IMR-90 (cell line): ENCODE measurements around the gene STX8. TPM values are rescaled to one million over a fixed set of nuclear protein-coding genes. Genes with fewer than 3 reads are reported as not detected.

Experiments used
- ATAC-seq: fragments of 200-7000 bp; cut with Tn5 transposase; 2 replicates; pipeline ENCODE4 v1.9.1; 2020; ENCODE audit warnings: low read depth, mild to moderate bottlenecking, moderate library complexity
- BruUV-seq: library from RNA; stranded (reverse); fragments of 400-500 nt; replicated peaks from 2 replicates; lab custom pipeline; 2021; lab: Mats Ljungman, UMichigan
- CTCF ChIA-PET: fragments of 300-600 bp; formaldehyde crosslinking; extraction: SDS; loops from one replicate; lab custom pipeline; 2021; ENCODE audit warnings: antibody characterized with exemption; lab: Yijun Ruan, JAX
- POLR2A ChIA-PET: fragments of 300-600 bp; sonication (Branson Sonifier 250); formaldehyde crosslinking; loops from one replicate; lab custom pipeline; 2022; ENCODE audit warnings: antibody characterized with exemption; ENCODE audit not compliant: unreplicated experiment; lab: Charles Lee
- DNase-seq: peaks from one replicate; pipeline ENCODE4 v3.0.0; 2013
- H2AFZ ChIP-seq: replicated peaks from 2 replicates; pipeline ENCODE3; 2013; ENCODE audit warnings: low read length, mild to moderate bottlenecking; ENCODE audit not compliant: poor library complexity
- H2AK5ac ChIP-seq: 2 replicates; pipeline ENCODE4 v1.6.1; 2013; ENCODE audit warnings: low read depth, low read length, inconsistent platforms
- H2AK9ac ChIP-seq: replicated peaks from 2 replicates; pipeline ENCODE3; 2013; ENCODE audit warnings: mild to moderate bottlenecking, low read depth, low read length, moderate library complexity; ENCODE audit not compliant: poor library complexity
- H2BK120ac ChIP-seq: 2 replicates; pipeline ENCODE4 v1.6.1; 2013; ENCODE audit warnings: low read depth, low read length, inconsistent platforms
- H2BK15ac ChIP-seq: 3 replicates; pipeline ENCODE4 v1.6.1; 2013; ENCODE audit warnings: low read depth, low read length, inconsistent platforms
- H2BK20ac ChIP-seq: 2 replicates; pipeline ENCODE4 v1.6.1; 2013; ENCODE audit warnings: low read depth, mild to moderate bottlenecking, inconsistent platforms, low read length, moderate library complexity
- H2BK5ac ChIP-seq: 2 replicates; pipeline ENCODE4 v1.6.1; 2013; ENCODE audit warnings: mild to moderate bottlenecking, low read depth, low read length, inconsistent platforms; ENCODE audit not compliant: poor library complexity, severe bottlenecking
- H3K14ac ChIP-seq: replicated peaks from 2 replicates; pipeline ENCODE4 v1.6.1; 2013; ENCODE audit warnings: low read depth, low read length, inconsistent platforms
- H3K18ac ChIP-seq: 2 replicates; pipeline ENCODE4 v1.6.1; 2013; ENCODE audit warnings: low read depth, low read length, control low read depth
- H3K23ac ChIP-seq: 2 replicates; pipeline ENCODE4 v1.6.1; 2013; ENCODE audit warnings: low read depth, low read length, inconsistent platforms
- H3K27ac ChIP-seq: 2 replicates; pipeline ENCODE4 v1.5.1; 2013; ENCODE audit warnings: mild to moderate bottlenecking, control low read depth, low read length; ENCODE audit not compliant: insufficient read depth
- H3K27me3 ChIP-seq: 2 replicates; pipeline ENCODE4 v1.6.1; 2013; ENCODE audit warnings: low read length; ENCODE audit not compliant: control insufficient read depth, insufficient read depth
- H3K36me3 ChIP-seq: 2 replicates; pipeline ENCODE4 v1.6.1; 2013; ENCODE audit warnings: low read length, mixed read lengths; ENCODE audit not compliant: control insufficient read depth, insufficient read depth
- H3K4ac ChIP-seq: 2 replicates; pipeline ENCODE4 v1.6.1; 2013; ENCODE audit warnings: low read depth, low read length, inconsistent platforms
- H3K4me1 ChIP-seq: 2 replicates; pipeline ENCODE4 v1.6.1; 2013; ENCODE audit warnings: low read length, mixed read lengths; ENCODE audit not compliant: control insufficient read depth, insufficient read depth
- H3K4me2 ChIP-seq: 2 replicates; pipeline ENCODE4 v1.6.1; 2013; ENCODE audit warnings: low read depth, mild to moderate bottlenecking, control low read depth, low read length, moderate library complexity
- H3K4me3 ChIP-seq: 2 replicates; pipeline ENCODE4 v1.5.1; 2013; ENCODE audit warnings: low read depth, mild to moderate bottlenecking, control low read depth, low read length, moderate library complexity; ENCODE audit not compliant: insufficient read depth
- H3K56ac ChIP-seq: 2 replicates; pipeline ENCODE4 v1.6.1; 2013; ENCODE audit warnings: low read length, inconsistent platforms; ENCODE audit not compliant: insufficient read depth; ENCODE audit errors: extremely low read depth
- H3K79me1 ChIP-seq, 2 experiments: 2 replicates each; pipeline ENCODE4 v1.6.1; 2013; ENCODE audit warnings: low read length in 2 of 2, inconsistent platforms in 1 of 2, low read depth in 1 of 2
- H3K9ac ChIP-seq: 2 replicates; pipeline ENCODE4 v1.6.1; 2013; ENCODE audit warnings: low read depth, low read length, control low read depth
- H3K9me1 ChIP-seq: 2 replicates; pipeline ENCODE4 v1.6.1; 2013; ENCODE audit warnings: low read length, inconsistent platforms; ENCODE audit not compliant: insufficient read depth
- H3K9me3 ChIP-seq: 2 replicates; pipeline ENCODE4 v1.6.1; 2013; ENCODE audit warnings: low read length; ENCODE audit not compliant: control insufficient read depth, insufficient read depth
- H4K20me1 ChIP-seq: 2 replicates; pipeline ENCODE4 v1.6.1; 2013; ENCODE audit warnings: low read length, inconsistent platforms; ENCODE audit not compliant: insufficient read depth
- H4K5ac ChIP-seq: 2 replicates; pipeline ENCODE4 v1.6.1; 2013; ENCODE audit warnings: mild to moderate bottlenecking, low read depth, low read length, control low read depth
- H4K8ac ChIP-seq, 2 experiments: 2 replicates each; pipeline ENCODE4 v1.6.1; 2013; ENCODE audit warnings: low read depth in 2 of 2, low read length in 2 of 2, control low read depth in 1 of 2, inconsistent platforms in 1 of 2
- H4K91ac ChIP-seq: 2 replicates; pipeline ENCODE4 v1.6.1; 2013; ENCODE audit warnings: low read depth, low read length, inconsistent platforms; ENCODE audit not compliant: insufficient read depth
- FOS ChIP-seq: fragments of 150-350 bp; IDR thresholded peaks from 2 replicates; pipeline ENCODE4 v1.6.1; 2016; ENCODE audit warnings: low read depth, low read length
- MXI1 ChIP-seq: IDR thresholded peaks from 2 replicates; pipeline ENCODE4 v1.6.1; 2012; ENCODE audit warnings: low read depth, mild to moderate bottlenecking, low read length, moderate library complexity, borderline replicate concordance
- POLR2A ChIP-seq: IDR thresholded peaks from 2 replicates; pipeline ENCODE4 v1.6.1; 2012; ENCODE audit warnings: mild to moderate bottlenecking, low read depth, low read length
- RCOR1 ChIP-seq: IDR thresholded peaks from 2 replicates; pipeline ENCODE4 v1.6.1; 2012; ENCODE audit warnings: mild to moderate bottlenecking, low read length, improper control_type of control experiment; ENCODE audit not compliant: insufficient replicate concordance
- WGBS, 2 experiments: methylation state at CpG; one replicate each; pipeline versions ENCODE4 v1.1.5 to v1.1.7; 2013; ENCODE audit warnings: missing lambda C conversion rate in 2 of 2; ENCODE audit not compliant: insufficient read length in 1 of 2; ENCODE audit errors: extremely low coverage in 2 of 2; 5-methylcytosine and 5-hydroxymethylcytosine counted together
- dilution Hi-C: fragments of 300-500 bp; cut with HindIII; formaldehyde crosslinking; loops from one replicate; pipeline ENCODE4 v1.14.3; 2018; ENCODE audit warnings: low sequenced_read_pairs; ENCODE audit not compliant: unreplicated experiment
- in situ Hi-C: fragments of 300-500 bp; cut with MboI; formaldehyde crosslinking; loops from 3 replicates; pipeline ENCODE4 v1.14.3; 2019; ENCODE audit warnings: low sequenced_read_pairs, inconsistent platforms, mixed read lengths
- intact Hi-C: fragments of 100-400 bp; cut with micrococcal nuclease; formaldehyde crosslinking; loops from 2 replicates; pipeline ENCODE4 v1.10.0; 2022
- polyA plus RNA-seq, 3 experiments: library from polyadenylated mRNA; depleted of rRNA; stranded (reverse); fragments of >200 nt; gene quantifications; 2 replicates each; pipeline ENCODE4 v1.2.3, GENCODE V29; 2012; ENCODE audit warnings: low replicate concordance in 1 of 3
- total RNA-seq: library from RNA; depleted of rRNA; stranded (reverse); fragments of >200 nt; gene quantifications from 2 replicates; pipeline ENCODE4 v1.2.3, GENCODE V29; 2012
- TF ChIP-seq, protein P1 (sequence below): conservative IDR thresholded peaks from 2 replicates; pipeline ENCODE4 v1.5.1; 2012; ENCODE audit warnings: mild to moderate bottlenecking, low read depth, low read length, improper control_type of control experiment

Gene STX8
- total and polyA plus RNA-seq, 2 of the 4 experiments (the other 2 are of a cell fraction) = 26.5 to 47.0 TPM

DNA sequence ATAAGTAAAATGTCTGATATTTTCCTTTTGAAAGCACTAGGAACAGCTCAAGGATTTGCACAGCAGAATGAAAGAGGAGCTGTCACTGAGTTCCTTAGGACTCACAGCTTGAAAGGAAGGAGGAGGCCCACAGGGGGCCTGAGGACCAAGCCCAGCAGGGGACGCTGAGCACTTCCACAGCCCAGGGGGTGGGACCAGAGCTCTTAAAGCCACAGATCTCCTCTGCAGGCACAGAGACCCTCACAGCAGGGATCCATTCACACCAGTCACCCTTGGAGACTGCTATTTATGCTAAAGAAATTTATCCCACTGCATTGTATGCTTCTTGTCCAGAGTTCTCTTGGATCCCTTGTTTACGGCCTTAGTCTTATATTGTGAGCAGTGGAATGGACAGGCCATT lies 253.3 kb downstream of the STX8 start:
- Histone ChIP-seq H3K4me2 (no peak overlapping the region), H4K8ac (no peak overlapping the region), H2AK9ac (no peak overlapping the region), H2AK5ac (no peak overlapping the region), H3K9me3 (no peaks in the 10 kb centered on the region), H2BK20ac (no peak overlapping the region), H3K23ac (no peak overlapping the region), H3K27ac (no peak overlapping the region), H2BK15ac (no peak overlapping the region), H3K9me1 (no peaks in the 10 kb centered on the region; the same call in 1 of the 2 replicates), H3K36me3 (no peaks in the 10 kb centered on the region), H3K9ac (no peak overlapping the region), H2BK5ac (no peak overlapping the region), H4K91ac (no peak overlapping the region), H3K18ac (no peak overlapping the region), H3K79me1 (no peaks in the 10 kb centered on the region), H4K5ac (no peak overlapping the region), H3K4me3 (no peak overlapping the region), H3K27me3 (no peaks in the 10 kb centered on the region), H3K56ac (no peak overlapping the region), H3K4ac (no peak overlapping the region), H2BK120ac (no peak overlapping the region), H4K20me1 (no peaks in the 10 kb centered on the region), H3K14ac (no peak overlapping the region), H3K4me1 (no peaks in the 10 kb centered on the region), H2AFZ (no peak overlapping the region)
- dilution Hi-C loops (no loop called here), in situ Hi-C loops (no loop called here), intact Hi-C loops (no loop called here)
- WGBS, 2 experiments = no CpG with 5 or more reads among the region's 2 CpGs
- DNase-seq (no peak), ATAC-seq (no peak)
- no TSS peak for BruUV-seq
- TF ChIP-seq FOS (no peak), RCOR1 (no peak), POLR2A (no peak), MXI1 (no peak)
- TF ChIP-seq, protein P1, sequence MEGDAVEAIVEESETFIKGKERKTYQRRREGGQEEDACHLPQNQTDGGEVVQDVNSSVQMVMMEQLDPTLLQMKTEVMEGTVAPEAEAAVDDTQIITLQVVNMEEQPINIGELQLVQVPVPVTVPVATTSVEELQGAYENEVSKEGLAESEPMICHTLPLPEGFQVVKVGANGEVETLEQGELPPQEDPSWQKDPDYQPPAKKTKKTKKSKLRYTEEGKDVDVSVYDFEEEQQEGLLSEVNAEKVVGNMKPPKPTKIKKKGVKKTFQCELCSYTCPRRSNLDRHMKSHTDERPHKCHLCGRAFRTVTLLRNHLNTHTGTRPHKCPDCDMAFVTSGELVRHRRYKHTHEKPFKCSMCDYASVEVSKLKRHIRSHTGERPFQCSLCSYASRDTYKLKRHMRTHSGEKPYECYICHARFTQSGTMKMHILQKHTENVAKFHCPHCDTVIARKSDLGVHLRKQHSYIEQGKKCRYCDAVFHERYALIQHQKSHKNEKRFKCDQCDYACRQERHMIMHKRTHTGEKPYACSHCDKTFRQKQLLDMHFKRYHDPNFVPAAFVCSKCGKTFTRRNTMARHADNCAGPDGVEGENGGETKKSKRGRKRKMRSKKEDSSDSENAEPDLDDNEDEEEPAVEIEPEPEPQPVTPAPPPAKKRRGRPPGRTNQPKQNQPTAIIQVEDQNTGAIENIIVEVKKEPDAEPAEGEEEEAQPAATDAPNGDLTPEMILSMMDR = no peak
- ChIA-PET POLR2A (no interaction called here), CTCF (no interaction called here)
